ENCODE measurements around the gene TCFL5. TPM values are rescaled to one million over a fixed set of nuclear protein-coding genes. Genes with fewer than 3 reads are reported as not detected.

Gene TCFL5
- total and polyA plus RNA-seq, 10 of the 15 experiments (the other 5 are each of a cell fraction or from before 2014, with no cell fraction given), result 0.48 to 8.1 (median 3.8) TPM

- FAIRE-seq (no peak), DNase-seq (ENCODE audit: low read depth, low spot score) (no peak), ATAC-seq (no peak)
- intact Hi-C loops (cut with micrococcal nuclease; ENCODE audit: unreplicated experiment) (loop anchor here (5.0 kb wide), 2 partner anchors 157 to 307 kb away; no protein-coding TSS in a partner anchor), in situ Hi-C loops (cut with MboI) (no loop called here)
- no peak overlapping the region for H3K4me3 ChIP-seq
- no peak overlapping the region for H3K4me2 ChIP-seq (ENCODE audit: control insufficient read depth, insufficient read depth)
- H3K27me3 ChIP-seq (replicated peaks in 1 of 2; ENCODE audit: control insufficient read depth in 2 of 2, insufficient read depth in 2 of 2, low read length in 1 of 2), result no peaks in the 10 kb centered on the region
- WGBS (ENCODE audit: insufficient coverage, insufficient replicate concordance, low lambda C conversion rate, missing lambda C conversion rate), result 93% methylated on average over 24 of the region's 24 CpGs
- peaks cover 12 to 35% of the 10 kb centered on the region in 2 experiments; a peak in 3 of 4 replicates for H3K36me3 ChIP-seq (ENCODE audit: control insufficient read depth in 2 of 2, insufficient read depth in 2 of 2, low read length in 1 of 2)
- H4K20me1 ChIP-seq (ENCODE audit: control insufficient read depth, insufficient read depth), result no peaks in the 10 kb centered on the region
- BruUV-seq (replicated peaks), result no TSS peak
- no peaks in the 10 kb centered on the region for H3K9me3 ChIP-seq (replicated peaks; ENCODE audit: control insufficient read depth, insufficient read depth, low read length)
- CTCF ChIA-PET, result interaction anchor here (1.3 to 2.4 kb wide), 3 partner anchors 13 to 400 kb away, joined by 5 to 12 read pairs (median 7); no protein-coding TSS in a partner anchor
- RAD21 ChIA-PET (ENCODE audit: unreplicated experiment), result interaction anchor here (0.7 kb wide), 1 partner anchor 311 kb away, joined by 3 read pairs; no protein-coding TSS in a partner anchor
- POLR2A ChIA-PET, result interaction anchor here (0.6 kb wide), 1 partner anchor 9 kb away, joined by 4 read pairs; no protein-coding TSS in a partner anchor
- SMC1A ChIA-PET (ENCODE audit: uncharacterized antibody, unreplicated experiment), result interaction anchor here (0.8 kb wide), 1 partner anchor 534 kb away, joined by 3 read pairs; no protein-coding TSS in a partner anchor
- H3K27ac ChIP-seq (ENCODE audit: control insufficient read depth, insufficient read depth), result no peak overlapping the region
- H3K79me2 ChIP-seq (ENCODE audit: control insufficient read depth, insufficient read depth, low read length), result peaks cover 25% of the 10 kb centered on the region
- peaks cover 14% of the 10 kb centered on the region for H3K4me1 ChIP-seq (ENCODE audit: control insufficient read depth, insufficient read depth, low read length)
- no peak overlapping the region for H2AFZ ChIP-seq (ENCODE audit: control insufficient read depth, low read depth, low read length)
- TF ChIP-seq CTCF (IDR thresholded peaks at IDR 0.05 in 2 of 3, conservative IDR thresholded peaks at IDR 0.05 in 1 of 3; ENCODE audit: control insufficient read depth in 2 of 3, extremely low read depth in 1 of 3, insufficient read depth in 1 of 3, low read depth in 3 of 3, low read length in 3 of 3), result no peak
- TF ChIP-seq ZNF207 (IDR thresholded peaks at IDR 0.05; ENCODE audit: borderline replicate concordance), result no peak
- no peak for TF ChIP-seq CEBPB (IDR thresholded peaks at IDR 0.05; ENCODE audit: borderline replicate concordance in 1 of 2, low read depth in 2 of 2, low read length in 2 of 2)
- H3K9ac ChIP-seq (ENCODE audit: control insufficient read depth, insufficient read depth, low read length), result no peak overlapping the region
Observed at GRCh38 chr20:62809530-62810428, 51.8 kb downstream of the TCFL5 start.
